Aortic smooth muscle cell (primary cell): ENCODE results near the gene PQBP1. TPM values are rescaled to one million over a fixed set of nuclear protein-coding genes. Genes with fewer than 3 reads are reported as not detected.

Experiments
- total RNA-seq: library from RNA; depleted of rRNA; stranded (reverse); fragments of >200 nt; gene quantifications from 2 replicates; pipeline ENCODE4 v1.2.3, GENCODE V29; 2014

Gene PQBP1
- total RNA-seq = 63.0 and 96.7 TPM in 2 replicates

GRCh38 chrX:48897625-48898306, at the start of gene PQBP1, which contains the start of gene TIMM17B:
PQBP1 (plus strand) TSS chrX:48897930; CDS start chrX:48898510, 580 bp downstream.
TIMM17B (minus strand) TSS chrX:48897768; CDS start chrX:48897749, 19 bp downstream.

GRCh38 chrX:48911412-48912182, 13.9 kb downstream of the PQBP1 start, which contains the start of gene SLC35A2:
SLC35A2 (minus strand) TSS chrX:48911646; CDS start chrX:48911636, 10 bp downstream.

GRCh38 chrX:48918643-48919340, 21.1 kb downstream of the PQBP1 start, which contains the start of gene PIM2:
PIM2 (minus strand) TSS chrX:48919024; CDS start chrX:48918834, 190 bp downstream.

Other genes with a start within 250 kb of the PQBP1 start
- gene WAS, start 214.1 kb upstream of the PQBP1 start, total RNA-seq = 0.12 TPM in 1 of 2 replicates, not detected in the other
- 3.0 and 4.4 TPM in 2 replicates for gene SUV39H1, start 201.2 kb upstream of the PQBP1 start, total RNA-seq
- not detected in 2 replicates for gene GLOD5, start 136.2 kb upstream of the PQBP1 start, total RNA-seq
- not detected in 2 replicates for gene GATA1, start 111.3 kb upstream of the PQBP1 start, total RNA-seq
- 21.7 and 28.1 TPM in 2 replicates for gene HDAC6, start 95.9 kb upstream of the PQBP1 start, total RNA-seq
- gene ERAS, start 71.4 kb upstream of the PQBP1 start, total RNA-seq = not detected in 2 replicates
- gene PCSK1N, start 62.3 kb upstream of the PQBP1 start, total RNA-seq = not detected in 2 replicates
- gene TIMM17B, start 162 bp upstream of the PQBP1 start, total RNA-seq = 22.9 and 30.3 TPM in 2 replicates
- gene SLC35A2, start 13.7 kb downstream of the PQBP1 start, total RNA-seq = 11.9 and 12.9 TPM in 2 replicates
- gene PIM2, start 21.1 kb downstream of the PQBP1 start, total RNA-seq = 2.7 and 3.3 TPM in 2 replicates
- 33.1 and 33.4 TPM in 2 replicates for gene OTUD5, start 59.7 kb downstream of the PQBP1 start, total RNA-seq
- 0.56 and 0.79 TPM in 2 replicates for gene KCND1, start 73.9 kb downstream of the PQBP1 start, total RNA-seq
- gene GRIPAP1, start 104.3 kb downstream of the PQBP1 start, total RNA-seq = 27.2 and 39.0 TPM in 2 replicates
- 27.1 and 27.5 TPM in 2 replicates for gene TFE3, start 145.4 kb downstream of the PQBP1 start, total RNA-seq
- gene CCDC120, start 161.1 kb downstream of the PQBP1 start, total RNA-seq = 0.25 and 0.26 TPM in 2 replicates
- 6.5 and 8.0 TPM in 2 replicates for gene PRAF2, start 176.1 kb downstream of the PQBP1 start, total RNA-seq
- 60.1 and 68.4 TPM in 2 replicates for gene WDR45, start 182.0 kb downstream of the PQBP1 start, total RNA-seq
- 21.3 and 22.7 TPM in 2 replicates for gene GPKOW, start 225.8 kb downstream of the PQBP1 start, total RNA-seq